ENCODE measurements around the gene TENM4.

Gene TENM4

DNA sequence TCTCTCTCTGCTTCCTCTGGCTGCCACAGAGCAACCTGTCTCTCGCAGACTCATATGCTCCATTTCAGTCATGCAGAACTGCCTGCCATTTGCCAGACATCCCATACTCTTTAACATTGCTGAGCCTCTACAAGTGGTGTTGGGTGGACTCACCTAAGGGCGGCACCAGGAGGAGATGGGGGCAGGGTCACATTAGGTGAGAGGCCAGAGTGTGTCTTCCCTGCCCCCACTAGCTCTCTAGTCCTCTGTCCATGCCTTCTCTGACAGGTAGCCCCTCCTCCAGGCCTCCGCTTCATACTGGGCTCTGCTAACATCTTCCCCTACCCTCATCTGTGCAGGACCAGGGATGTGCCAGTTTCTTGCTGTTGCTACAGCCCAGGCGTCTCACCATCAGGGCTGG, 366.3 kb downstream of the TENM4 start:
- DNase-seq = no peak

DNA sequence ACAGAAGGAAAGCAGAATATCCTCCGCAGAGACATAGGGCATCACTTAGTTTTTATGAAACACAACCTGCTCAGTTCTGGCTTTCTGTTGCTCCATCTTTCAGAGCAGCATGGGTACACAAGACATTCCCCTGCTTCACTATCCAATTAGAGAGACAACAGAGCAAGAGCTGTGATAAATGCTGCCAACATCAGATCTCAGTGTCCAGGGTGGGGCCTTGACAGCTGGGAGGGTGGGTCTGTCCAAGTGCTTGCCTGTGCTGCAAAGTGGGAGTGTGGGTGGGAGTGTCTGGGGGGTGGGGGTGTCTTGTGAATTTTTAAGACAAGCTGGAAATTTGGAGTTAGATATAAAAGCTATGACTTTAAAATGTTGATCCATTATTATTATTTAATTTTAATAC, 369.6 kb downstream of the TENM4 start:
- DNase-seq = no peak

DNA sequence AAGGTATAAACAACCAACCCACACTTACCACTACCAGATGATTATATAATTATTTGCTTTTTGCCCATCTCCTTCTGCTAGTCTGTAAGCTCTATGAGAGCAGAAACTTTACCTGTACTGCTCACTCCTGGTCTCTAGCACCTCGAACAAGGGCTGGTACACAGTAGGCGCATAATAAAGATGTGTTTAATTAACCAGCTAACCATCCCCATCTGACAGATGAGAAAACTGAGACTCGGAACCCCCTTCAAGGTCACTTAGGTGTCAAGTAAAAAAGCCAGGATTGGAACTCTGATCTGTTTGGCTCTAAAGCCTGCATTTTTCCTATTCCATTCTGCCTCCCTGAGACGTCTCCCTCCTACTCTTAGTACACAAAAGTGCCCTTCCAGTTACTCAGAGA, 370.3 kb downstream of the TENM4 start:
- DNase-seq = no peak

DNA sequence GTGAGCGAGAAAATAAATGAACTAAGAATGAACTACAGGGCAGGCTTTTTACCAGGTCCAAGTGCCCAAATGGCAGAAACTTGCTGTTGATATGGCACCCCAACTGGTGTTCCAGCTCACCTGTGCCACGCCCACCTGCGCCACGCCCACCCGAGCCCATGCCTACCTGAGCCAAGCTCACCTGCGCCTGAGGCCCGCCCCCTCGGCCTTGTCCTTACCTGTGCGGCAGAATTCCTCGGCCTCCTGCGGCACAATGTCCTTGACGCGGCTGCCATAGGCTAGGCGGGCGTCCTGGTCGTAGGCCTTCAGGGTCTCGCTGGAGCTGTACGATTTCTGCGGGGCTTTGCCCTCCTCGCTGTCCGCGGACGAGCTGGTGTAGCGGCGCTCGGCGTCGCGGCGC, 371.3 kb downstream of the TENM4 start:
- DNase-seq = no peak

DNA sequence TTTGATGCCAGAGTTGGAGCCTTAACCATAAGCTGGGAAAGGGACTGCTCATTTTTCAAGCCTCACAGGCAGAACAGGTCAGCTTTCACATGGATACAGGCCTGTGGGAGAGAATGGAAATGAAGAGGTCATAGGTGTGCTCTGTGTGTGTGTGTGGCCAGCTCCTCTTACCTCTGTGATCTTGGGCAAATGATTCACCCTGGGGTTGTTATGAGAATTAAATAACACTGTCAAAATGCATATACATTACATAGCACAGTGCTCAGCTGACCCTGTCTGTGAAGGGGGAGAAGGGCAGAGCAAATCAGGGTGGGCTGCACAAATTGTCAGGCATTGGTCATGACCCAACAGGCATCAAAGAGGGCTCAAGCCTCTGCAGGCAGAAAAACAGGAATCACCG, 372.5 kb downstream of the TENM4 start:
- no peak for DNase-seq

DNA sequence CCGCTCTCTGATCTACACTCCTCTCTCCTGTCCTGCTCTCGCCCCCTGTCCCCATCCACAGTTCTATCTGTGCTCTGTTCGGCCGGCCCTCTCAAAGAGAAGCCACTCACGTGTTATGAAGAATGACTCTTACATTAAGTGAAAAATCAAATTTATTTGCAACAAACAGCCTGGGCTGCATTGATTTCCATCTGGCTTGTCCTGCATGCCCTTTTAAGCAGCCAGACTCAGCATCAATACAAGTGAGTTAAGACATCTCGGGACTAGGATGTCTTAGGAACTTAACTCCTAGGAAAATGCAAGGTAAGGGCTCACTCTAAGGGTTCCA, 373.5 kb downstream of the TENM4 start:
- DNase-seq = no peak

DNA sequence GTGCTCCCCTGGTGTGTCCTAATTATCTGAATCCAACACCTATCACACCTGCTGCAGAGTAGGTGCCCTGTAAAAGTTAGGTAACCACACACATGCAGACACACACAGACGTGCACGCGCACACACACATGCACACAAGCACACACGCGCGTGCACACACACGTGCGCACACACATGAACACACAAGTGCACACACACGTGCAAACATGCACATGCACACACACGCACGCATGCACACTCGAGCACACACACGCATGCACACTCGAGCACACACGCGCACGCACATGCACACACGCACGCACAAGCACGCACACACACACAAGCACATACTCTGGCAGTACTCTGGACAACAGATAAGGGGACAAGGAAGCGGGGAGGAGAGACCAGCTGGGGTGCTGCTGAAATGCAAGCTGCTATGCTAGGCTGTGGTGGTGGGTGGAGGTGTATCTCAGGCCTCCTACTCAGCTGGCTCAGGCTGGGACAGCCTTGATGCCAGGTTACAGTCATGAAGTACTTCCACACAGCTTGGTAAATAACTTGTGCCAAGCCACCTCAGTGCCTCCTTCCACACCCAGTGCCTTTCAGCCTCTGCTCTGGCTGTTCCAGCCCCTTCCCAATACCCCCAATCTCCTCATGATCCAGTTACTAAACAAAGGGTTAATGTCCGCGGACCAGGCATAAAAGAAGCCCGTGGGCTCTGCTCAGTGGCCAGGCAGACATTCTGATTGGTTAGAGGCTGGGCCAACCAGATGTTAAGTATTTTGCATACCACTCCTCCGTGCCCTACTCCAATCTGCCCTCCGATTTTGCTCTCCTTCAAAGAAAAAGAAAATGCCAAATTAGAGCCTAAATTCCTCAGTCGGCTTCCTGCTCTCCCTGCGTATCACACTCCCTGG, 374.1 kb downstream of the TENM4 start:
- DNase-seq = no peak

DNA sequence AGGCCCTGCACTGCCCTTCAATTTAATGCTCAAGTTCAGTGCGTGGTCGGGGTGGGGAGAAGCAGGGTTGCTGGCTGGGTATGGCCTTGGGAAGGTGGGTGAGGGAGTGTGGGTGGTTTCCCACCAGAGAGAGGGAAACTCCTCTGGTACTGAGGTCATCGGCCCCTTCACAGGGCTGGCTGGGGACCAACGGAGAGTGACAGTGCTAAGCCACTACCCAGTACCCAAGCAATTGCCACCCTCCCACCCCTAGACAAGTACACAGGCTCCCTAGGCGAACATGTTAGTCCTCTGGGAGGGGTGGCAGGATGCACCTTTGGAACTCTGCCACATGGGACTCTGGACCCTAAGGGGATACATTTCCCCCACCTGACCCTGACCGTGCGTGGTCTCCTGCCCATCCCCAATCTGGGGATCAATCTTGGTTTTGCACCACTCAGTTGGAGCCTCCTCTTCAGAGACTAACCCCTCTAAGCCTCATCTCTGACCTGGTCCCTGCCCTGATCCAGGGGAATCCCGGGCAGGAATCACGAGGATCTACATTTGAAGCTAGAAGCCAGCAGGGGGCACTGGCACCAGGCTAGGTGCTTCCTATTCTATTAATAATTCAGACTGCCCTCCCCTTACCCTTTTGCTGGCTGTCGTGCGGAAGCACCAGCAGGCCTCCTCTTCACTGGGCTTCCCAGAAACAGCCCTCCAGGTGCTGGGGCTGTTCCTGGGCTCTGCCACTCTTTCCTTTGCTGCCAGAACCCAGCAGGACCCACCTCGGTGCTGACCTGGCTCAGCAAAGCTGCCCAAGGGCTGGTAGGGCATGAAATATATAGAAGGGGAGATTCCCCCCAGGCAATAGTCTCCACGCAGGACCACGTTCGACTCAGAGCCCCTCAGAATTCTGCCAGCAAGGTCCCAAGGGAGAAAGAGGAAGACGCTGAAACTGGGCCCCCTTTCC, 377.7 kb downstream of the TENM4 start:
- no peak for DNase-seq

DNA sequence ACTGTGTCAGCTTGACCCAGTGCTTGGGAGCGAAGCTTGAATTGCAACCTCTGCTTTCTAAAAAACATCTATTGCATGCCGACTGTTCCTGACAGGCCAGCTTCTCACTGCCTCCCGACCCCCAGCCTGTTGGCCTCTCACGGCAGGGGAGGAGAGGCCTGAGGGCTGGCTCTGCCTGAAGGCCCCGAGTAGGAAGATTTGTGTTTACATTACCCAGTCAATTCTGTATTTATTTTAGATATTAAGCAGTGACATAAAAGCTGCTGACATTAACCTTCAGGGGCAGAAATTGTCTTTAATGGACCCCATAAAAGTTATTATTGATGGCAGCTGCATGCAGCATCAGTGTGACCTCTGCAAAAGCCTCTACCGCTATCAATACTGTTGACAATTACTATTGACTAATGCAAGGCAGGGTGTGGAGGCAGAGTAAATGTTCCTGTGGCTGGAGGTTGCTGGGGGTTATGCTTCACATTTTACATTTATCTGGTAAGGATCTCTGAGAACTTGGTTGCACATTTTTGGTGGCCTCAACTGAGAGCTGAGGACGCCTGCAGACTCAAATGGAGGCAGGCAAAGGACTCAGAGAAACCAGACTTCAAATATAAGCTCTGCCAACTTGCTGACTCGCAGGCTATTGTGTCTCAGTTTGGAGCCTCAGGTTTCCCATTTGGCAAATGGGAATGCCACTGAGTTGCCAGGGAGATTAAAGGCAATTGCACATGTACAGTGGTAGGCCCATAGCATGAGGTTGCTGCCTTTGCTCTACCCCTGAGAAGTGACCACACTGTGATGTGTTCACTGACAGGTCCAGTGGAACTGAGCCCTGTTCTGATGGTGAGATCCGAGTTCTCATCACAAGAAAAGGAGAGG, 380.5 kb downstream of the TENM4 start:
- no peak for DNase-seq

DNA sequence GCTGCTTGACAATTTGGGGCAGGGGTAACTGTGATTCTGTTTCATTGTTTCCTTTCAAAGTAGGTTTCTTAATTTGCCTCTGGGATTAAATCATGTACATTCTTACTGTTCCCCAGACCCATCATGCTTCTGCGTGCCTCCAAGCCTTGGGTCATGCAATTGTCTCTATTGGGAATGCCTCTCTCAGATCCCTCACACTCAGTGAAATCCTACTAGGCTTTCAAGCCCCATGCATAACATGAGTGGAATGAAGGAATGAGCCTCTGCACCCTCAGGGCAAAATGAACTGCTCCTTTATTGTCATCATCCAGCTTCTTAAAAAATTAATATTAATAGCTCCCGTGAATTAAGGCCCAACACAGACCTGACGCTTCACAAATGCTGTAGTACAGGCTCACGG, 381.7 kb downstream of the TENM4 start:
- DNase-seq = no peak

DNA sequence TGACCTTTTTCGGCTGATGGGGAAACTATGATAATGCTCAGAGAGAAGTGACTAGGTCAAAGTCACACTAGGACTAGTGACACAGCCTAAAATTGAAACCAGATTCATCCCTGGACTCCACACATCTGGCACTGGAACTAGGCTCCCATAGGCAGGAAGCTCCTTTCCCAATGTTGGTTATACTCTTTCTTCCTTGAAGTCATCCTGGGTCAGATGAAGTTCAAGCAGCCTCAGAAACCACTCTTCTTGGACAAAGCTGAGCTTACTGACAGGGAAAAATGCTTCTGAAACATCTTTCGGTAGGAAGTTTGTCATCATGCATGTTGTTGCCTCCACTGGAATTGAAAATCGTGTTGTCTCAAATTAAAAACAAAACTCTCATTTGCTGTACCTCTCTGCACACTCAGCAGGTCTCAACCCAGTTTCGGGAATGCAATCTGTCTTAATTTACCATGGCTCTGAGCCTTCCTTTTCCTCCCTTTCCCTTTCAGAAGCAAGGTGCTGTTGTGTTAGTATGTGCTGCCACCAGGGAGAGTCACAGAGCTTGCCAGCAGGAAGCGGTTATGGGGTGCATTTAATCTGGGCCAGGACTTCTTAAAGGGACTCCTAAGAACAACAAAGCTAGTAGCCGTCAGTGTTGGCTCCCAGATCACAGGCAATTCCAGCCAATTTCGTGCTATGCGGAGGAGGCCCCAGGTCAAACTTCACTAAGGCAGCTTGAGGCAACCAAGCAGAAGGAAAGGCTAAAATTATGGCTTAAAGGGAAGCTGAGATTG, 384.8 kb downstream of the TENM4 start:
- no peak for DNase-seq

DNA sequence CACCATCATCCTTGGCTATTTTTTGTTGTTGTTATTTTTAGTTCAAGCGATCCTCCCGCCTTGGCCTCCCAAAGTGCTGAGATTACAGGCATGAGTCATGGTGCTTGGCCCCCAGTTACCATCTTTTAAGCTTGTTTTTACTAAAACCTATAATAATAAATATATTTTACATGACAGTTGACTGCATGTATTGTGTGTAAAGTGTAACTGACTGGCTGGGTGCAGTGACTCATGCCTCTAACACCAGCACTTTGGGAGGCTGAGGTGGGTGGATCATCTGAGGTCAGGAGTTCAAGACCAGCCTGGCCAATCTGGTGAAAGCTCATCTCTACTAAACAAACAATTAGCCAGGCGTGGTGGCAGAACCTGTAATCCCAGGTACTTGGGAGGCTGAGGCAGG, 386.2 kb downstream of the TENM4 start:
- DNase-seq = no peak

DNA sequence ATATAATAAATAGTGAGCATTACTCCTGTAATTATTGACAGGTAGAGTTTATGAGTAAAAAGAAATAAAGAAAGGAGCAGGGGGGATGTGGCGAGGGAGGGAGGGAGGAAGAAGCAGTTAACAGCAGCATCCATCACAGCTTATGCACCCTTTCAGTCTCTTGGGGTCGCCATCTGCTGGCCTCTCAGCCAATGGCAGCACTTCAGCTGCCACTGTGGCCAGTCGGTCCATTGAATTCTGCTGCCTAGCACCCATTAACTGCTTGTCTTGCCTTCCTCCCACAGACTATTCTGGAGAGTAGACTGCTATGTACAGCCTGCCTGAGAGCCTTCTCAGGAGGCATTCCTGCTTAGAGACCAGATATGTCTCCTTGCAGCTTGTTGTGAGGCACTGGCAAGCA, 388.3 kb downstream of the TENM4 start:
- no peak for DNase-seq

DNA sequence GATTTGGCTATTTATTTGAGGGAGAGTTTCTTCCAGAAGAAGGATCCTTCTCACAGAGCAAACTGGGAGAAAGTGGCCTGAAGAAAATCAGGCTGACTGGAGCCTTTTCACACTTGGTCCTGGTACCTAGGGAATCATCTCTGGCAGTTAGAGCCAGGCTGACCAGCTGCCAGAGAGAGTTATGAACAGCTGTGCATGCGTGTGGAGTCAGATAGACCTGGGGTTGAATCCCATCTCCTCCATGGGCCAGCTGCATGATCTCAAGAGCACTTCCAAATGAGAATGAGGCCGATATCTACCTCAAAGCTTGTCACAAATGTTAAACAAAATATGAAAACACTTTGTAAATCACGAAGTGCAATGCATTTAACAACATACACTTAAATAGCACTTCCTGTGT, 390.0 kb downstream of the TENM4 start:
- no peak for DNase-seq

DNA sequence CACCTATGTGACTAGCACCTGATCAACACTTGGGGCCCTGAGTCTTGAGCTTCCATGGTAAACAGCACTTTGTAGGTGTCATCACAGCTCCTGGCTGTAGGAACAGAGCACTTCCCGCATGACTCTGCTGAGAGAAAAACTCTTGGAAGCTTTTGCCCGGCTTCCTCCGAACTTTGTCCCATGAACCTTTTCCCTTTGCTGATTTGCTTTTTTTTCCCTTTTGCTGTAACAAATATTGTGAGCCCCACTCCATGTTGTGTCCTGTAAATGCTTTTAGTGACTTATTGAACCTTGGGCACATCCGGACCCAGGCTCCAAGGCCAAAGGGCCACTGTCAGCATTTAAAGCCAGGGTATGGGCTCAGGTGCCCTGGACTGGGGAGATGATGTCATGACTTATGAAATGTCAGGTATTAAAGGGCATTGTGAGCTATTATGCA, 391.1 kb downstream of the TENM4 start:
- DNase-seq = no peak

DNA sequence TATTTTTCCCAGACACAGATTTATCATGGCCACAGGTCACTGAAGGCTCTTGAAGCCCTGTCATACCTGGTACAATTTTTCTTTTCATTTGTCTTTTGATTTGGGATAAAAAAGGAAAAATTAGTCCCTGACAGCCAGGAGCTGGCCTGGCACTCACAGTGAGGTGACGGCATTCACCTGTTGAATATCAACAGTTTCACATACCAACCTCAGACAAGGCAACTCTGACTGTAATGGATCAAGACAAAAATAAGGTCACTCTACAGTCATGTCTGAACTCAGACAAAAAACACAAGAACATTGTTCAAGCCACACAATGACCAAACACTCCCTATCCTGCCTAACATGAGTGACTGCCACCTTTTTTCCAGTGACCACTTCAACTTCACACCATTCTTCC, 392.9 kb downstream of the TENM4 start:
- DNase-seq = no peak

DNA sequence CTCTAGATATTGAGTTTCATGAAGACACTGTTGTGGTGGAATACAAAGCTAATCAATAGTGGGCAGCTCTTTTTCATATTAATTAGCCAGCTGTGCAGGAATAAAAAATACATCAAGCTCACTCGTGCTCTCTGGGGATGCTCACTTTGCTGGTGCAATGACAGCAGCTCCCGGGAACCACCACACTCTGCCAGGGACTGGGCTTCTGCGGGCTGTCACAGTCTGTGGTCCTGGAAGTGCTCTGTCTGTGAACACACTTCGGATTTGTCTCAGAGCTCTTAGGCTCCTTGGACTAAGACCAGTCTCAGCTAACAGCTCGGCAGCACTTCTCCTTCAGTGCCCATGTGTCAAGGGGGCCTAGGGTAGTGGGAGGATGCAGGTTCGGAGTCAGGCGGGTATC, 393.5 kb downstream of the TENM4 start:
- DNase-seq = no peak

DNA sequence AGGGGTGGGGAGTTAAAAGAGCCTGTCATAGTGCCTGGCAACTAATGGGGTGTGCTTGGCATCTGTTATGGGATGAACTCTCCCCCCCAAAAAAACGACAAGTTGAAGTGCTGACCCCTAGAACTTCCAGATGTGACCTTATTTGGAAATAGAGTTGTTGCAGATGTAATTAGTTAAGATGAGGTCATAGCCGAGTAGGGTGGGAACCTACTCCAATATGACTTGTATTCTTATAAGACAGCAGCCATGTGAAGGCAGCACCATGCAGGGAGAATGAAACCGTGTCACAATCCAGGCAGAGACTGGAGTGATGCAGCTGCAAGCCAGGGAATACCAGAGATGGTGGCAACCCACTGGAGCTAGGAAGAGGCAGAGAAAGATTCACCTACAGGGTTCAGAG, 394.5 kb downstream of the TENM4 start:
- DNase-seq = no peak

DNA sequence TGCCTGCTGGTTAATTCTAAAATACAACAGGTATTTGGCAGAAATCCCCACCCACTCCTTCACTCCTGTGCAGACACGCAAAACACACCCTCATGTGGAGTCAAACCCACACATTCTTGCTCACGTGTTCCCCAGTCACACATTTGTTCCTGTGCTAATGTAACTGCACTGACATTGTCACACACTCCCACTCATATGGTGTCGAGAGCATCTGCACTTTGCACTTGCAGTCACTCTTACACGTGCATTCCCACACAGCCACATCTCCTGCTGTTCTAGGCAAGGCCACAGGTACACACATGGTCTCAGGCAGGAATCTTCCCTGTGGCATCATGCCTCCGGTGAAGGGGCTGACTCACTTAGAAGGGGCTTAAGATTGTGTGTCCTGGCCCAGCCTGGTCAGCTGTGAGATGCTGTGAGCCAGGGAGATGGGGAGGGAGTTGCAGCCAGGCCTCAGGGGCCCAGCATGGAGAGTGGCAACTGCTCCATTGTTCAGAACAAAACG, 395.0 kb downstream of the TENM4 start:
- no peak for DNase-seq

DNA sequence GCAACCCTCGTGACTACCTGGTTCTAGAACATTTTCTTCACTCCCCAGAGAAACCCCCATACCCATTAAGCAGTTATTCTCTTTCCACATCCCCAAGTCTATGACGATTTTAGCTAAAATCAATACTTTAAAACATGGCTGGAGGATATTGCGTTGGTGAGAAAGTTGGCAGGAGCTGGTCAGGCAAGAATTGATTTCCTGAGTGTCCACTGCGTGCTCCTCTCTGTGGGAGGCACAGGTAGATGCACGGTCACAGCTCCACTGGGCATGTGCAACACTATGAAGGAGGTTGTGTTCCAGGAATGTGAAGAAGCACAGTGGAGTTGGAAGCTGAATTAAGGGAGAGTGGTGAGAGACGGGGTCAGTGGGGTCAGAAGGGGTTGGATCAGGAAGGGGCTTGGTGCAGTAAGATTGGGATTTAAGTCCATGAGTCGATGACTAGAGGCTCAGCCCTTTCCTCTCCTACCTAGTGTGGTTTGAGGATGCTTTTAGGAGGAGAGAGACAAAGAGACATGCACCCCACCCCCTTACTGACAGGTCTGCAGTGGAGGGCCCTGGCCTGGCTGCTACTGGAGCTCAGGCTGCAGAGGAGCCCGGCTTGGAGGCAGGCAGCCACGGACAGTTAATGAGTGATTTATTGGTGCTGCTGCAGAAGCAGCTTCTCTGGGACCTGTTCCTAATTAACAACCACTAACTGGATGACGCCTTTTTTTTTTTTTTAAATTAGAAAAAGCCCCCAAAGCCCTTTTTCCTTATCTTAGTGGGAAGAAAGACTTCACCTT, 395.6 kb downstream of the TENM4 start:
- DNase-seq = no peak

DNA sequence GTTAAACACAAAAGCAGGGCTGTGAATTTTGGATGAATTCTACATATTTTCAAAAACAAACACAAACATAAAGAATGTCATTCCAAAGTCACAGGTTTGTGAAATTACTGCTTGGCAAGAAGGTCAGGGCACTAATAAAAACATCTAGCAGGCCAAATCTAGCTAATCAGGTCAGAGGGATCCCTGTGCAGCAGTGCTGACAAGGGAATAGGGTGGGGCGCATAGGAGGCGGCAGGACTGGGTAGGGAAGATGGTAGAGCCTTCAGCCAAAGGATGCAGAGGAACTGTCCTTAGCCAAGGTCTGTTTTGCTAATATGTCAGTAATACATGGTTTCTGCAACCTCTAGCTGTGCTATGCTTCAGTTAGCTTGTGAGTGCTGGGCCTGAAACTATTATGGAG, 396.6 kb downstream of the TENM4 start:
- no peak for DNase-seq

All from bone marrow (tissue), 2 donors.